GM23248 (cell line): ENCODE measurements around the gene GALNS.

Experiments
- EZH2 ChIP-seq: fragments of 200-600 bp; sonication (generic); IDR thresholded peaks from 2 replicates; pipeline ENCODE4 v1.6.1; 2018; ENCODE audit warnings: antibody characterized with exemption, mild to moderate bottlenecking; ENCODE audit not compliant: insufficient read depth, poor library complexity, severe bottlenecking
- EZH2phosphoT487 ChIP-seq: fragments of 200-600 bp; sonication (generic); IDR thresholded peaks from 2 replicates; pipeline ENCODE4 v1.6.1; 2018; ENCODE audit warnings: antibody characterized with exemption, moderate library complexity, mild to moderate bottlenecking, low read depth; ENCODE audit not compliant: insufficient read depth

- TF ChIP-seq EZH2: no peak
- TF ChIP-seq EZH2phosphoT487: no peak
Observed at GRCh38 chr16:88878356-88878755, 21.6 kb upstream of the GALNS start.
